ENCODE results near the gene RHOT1.
"Not testable (repeated sequence)": the region's sequence is repeated elsewhere in the genome, so short reads cannot be mapped to it uniquely, and the experiment has no call there.

RHOT1 gene

DNA sequence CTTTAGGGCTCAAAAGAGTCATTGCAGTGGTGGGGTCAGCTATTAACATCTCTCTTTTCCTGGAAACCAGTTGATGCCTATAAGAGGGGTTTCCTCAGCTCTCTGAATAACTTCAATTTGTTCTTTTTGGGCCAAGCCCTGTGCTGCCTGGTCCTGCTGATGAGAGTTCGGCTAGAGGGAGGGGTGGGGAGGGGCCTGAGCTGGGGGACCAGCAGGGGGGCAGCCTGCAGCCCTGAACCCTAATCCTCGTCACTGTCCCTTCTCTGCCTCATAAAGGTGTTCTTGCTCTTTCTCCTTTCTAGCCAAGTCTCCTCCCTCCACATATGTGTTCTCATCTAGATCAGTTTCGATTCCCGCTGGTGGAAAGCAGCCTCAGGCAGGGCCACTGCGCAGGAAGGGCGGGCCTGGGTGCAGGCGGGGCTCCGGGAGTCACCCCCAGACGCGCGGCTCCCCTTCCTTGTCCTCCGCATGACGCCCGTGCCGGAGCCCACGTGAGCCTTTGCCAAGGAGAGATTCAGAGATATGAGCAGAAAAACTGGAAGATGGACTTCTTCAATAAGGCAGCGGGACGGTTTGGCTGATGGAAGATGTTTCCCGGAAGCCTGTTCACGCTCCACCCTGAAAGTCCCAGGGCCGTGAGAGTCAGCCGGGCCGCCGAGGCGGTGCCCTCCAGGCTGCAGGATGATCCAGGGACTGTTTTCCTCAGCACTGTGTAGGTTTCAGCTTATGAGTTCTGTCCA, 15.0 kb upstream of the RHOT1 start:
- H3K36me3 Mint-ChIP-seq (ENCODE audit: low read depth): peaks cover 4% of the 10 kb centered on the region
- peak overlapping the region; percentile 77 to 90 (median 85) for H3K27ac Mint-ChIP-seq
- H3K4me3 Mint-ChIP-seq: peak overlapping the region; percentile 88 to 90 (median 89)
- no peaks in the 10 kb centered on the region for H3K9me3 Mint-ChIP-seq
- no peaks in the 10 kb centered on the region for H3K27me3 Mint-ChIP-seq (ENCODE audit: low read depth)
- TF ChIP-seq, protein P1, sequence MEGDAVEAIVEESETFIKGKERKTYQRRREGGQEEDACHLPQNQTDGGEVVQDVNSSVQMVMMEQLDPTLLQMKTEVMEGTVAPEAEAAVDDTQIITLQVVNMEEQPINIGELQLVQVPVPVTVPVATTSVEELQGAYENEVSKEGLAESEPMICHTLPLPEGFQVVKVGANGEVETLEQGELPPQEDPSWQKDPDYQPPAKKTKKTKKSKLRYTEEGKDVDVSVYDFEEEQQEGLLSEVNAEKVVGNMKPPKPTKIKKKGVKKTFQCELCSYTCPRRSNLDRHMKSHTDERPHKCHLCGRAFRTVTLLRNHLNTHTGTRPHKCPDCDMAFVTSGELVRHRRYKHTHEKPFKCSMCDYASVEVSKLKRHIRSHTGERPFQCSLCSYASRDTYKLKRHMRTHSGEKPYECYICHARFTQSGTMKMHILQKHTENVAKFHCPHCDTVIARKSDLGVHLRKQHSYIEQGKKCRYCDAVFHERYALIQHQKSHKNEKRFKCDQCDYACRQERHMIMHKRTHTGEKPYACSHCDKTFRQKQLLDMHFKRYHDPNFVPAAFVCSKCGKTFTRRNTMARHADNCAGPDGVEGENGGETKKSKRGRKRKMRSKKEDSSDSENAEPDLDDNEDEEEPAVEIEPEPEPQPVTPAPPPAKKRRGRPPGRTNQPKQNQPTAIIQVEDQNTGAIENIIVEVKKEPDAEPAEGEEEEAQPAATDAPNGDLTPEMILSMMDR (IDR thresholded peaks at IDR 0.05; ENCODE audit: unreplicated experiment in 3 of 3): no peak
- H3K4me1 Mint-ChIP-seq: peaks cover 19% of the 10 kb centered on the region

DNA sequence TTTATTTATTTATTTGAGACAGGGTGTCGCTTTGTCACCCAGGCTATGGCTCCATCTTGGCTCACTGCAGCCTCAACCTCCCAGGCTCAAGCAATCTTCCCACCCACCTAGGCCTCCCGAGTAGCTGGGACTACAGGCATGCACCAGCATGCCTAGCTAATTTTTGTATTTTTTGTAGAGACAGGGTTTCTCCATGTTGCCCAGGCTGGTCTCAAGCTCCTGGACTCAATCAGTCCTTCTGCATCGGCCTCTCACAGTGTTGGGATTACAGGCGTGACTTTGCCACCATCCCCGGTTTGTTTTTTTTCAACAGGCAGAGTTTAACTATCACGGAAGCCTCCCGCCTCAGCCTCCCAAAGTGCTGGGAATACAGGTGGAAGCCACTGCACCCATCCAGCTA, 13.8 kb upstream of the RHOT1 start:
- H3K9me3 Mint-ChIP-seq: not testable (repeated sequence)
- peak overlapping the region; percentile 25 to 79 (median 45) for H3K27ac Mint-ChIP-seq

DNA sequence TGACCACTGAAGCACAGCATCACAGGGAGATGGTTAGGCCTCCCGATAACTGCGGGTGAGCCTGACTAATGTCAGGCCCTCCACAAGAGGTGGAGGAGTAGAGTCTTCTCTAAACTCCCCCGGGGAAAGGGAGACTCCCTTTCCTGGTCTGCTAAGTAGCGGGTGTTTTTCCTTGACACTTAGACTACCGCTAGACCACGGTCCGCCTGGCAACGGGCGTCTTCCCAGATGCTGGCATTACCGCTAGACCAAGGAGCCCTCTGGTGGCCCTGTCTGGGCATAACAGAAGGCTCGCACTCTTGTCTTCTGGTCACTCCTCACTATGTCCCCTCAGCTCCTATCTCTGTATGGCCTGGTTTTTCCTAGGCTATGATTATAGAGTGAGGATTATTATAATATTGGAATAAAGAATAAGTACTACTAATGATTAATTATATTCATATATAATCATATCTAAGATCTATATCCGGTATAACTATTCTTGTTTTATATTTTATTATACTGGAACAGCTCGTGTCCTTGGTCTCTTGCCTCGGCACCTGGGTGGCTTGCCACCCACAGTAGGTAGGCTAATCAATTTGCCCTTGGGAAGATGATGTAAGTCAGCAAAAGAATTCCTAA, 6.7 kb upstream of the RHOT1 start:
- H3K27ac Mint-ChIP-seq; H3K4me3 Mint-ChIP-seq; H3K4me1 Mint-ChIP-seq; H3K27me3 Mint-ChIP-seq (ENCODE audit: low read depth); H3K36me3 Mint-ChIP-seq (ENCODE audit: low read depth); H3K9me3 Mint-ChIP-seq: not testable (repeated sequence)
- TF ChIP-seq, protein P1 (IDR thresholded peaks at IDR 0.05; ENCODE audit: unreplicated experiment in 3 of 3): peak; percentile 7 to 29 (median 28)

More for the DNA sequence above, 13.8 kb upstream of the RHOT1 start:
- not testable (repeated sequence) for H3K36me3 Mint-ChIP-seq (ENCODE audit: low read depth); H3K27me3 Mint-ChIP-seq (ENCODE audit: low read depth)
- Mint-ChIP-seq H3K4me1 (peaks cover 18% of the 10 kb centered on the region), H3K4me3 (peak overlapping the region; percentile 68 to 82 (median 73))

DNA sequence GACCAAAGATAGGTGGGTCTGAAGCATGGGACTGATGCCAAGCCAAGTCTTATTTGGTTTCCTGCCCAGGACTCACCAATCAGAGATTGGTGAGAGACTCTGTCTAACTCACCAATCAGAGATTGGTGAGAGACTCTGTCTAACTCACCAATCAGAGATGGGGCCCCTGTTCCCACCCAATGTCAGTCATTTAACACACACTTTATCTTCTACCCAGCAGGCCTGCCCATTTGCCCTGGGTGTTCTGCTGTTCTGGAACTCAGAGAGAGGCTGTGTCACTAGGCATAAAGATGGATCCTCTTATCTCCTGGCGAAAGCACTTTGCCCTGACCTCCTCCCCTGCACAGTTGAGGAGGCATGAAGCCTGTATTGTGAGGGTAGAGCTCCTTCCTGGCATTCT, 5.4 kb upstream of the RHOT1 start:
- TF ChIP-seq, protein P1 (IDR thresholded peaks at IDR 0.05; ENCODE audit: unreplicated experiment in 3 of 3): no peak
- Mint-ChIP-seq H3K9me3 (peaks cover 6% of the 10 kb centered on the region), H3K27ac (no peak overlapping the region), H3K27me3 (ENCODE audit: low read depth) (no peaks in the 10 kb centered on the region), H3K4me3 (no peak overlapping the region), H3K4me1 (peaks cover 9% of the 10 kb centered on the region), H3K36me3 (ENCODE audit: low read depth) (no peaks in the 10 kb centered on the region)

DNA sequence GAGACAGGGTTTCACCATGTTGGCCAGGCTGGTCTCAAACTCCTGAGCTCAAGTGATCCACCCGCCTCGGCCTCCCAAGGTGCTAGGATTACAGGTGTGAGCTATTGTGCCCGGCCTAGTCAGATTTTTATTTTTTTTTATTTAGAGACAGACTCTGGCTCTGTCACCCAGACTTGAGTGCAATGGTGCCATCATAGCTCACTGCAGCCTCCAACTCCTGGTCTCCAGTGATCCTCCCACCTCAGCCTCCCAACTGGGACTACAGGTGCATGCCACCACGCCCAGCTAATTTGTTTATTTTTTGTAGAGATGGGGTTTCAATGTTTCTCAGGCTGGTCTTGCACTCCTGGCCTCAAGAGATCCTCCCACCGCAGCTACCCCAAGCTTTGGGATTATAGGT, 2.8 kb upstream of the RHOT1 start:
- not testable (repeated sequence) for H3K4me3 Mint-ChIP-seq; H3K27ac Mint-ChIP-seq; H3K36me3 Mint-ChIP-seq (ENCODE audit: low read depth); H3K9me3 Mint-ChIP-seq; H3K27me3 Mint-ChIP-seq (ENCODE audit: low read depth)
- H3K4me1 Mint-ChIP-seq: peaks cover 22% of the 10 kb centered on the region

DNA sequence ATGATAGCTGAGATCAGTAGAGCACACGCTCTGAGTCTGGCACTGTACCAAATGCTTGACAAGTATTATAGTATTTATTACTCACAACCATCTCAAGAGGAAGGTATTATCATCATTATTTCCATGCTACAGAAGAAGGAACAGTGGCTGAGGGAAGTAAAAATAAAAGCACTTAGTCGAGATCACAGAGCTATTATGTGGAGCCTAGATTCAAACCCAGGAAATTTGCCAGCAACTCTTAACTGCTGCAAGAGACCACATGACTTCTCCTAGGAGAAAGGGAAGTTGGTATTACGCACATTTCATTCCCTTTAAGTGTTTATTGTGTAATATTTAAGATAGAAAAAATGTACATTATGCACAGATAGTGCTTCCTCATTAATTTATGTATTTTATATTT, 1.0 kb upstream of the RHOT1 start:
- H3K4me1 Mint-ChIP-seq: peaks cover 22% of the 10 kb centered on the region
- H3K9me3 Mint-ChIP-seq: no peaks in the 10 kb centered on the region
- peak overlapping the region; percentile 84 to 97 (median 95) for H3K27ac Mint-ChIP-seq
- H3K36me3 Mint-ChIP-seq (ENCODE audit: low read depth): no peaks in the 10 kb centered on the region
- H3K4me3 Mint-ChIP-seq: peak overlapping the region; percentile 78 to 86 (median 84)
- H3K27me3 Mint-ChIP-seq (ENCODE audit: low read depth): no peaks in the 10 kb centered on the region
- TF ChIP-seq, protein P1 (IDR thresholded peaks at IDR 0.05; ENCODE audit: unreplicated experiment in 3 of 3): no peak

DNA sequence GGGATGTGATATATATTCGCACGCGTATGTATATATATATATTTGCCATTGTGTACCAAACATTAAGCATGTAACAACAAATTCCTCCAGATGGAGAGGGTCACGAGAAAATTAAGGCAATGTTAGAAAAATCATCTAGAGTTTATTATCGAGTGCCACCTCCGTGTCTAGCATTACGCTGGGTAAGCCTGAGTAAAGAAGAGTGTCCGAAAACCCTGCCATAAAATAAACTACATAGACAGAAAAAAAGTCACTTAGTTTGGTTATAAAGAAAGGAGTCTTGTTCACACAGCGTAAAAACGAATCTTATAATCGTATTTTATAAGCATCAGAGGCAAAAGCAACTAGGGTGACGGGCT, 644 bp upstream of the RHOT1 start:
- H3K27ac Mint-ChIP-seq: peak overlapping the region; percentile 84 to 97 (median 95)
- TF ChIP-seq, protein P1 (IDR thresholded peaks at IDR 0.05; ENCODE audit: unreplicated experiment in 3 of 3): no peak
- peaks cover 22% of the 10 kb centered on the region for H3K4me1 Mint-ChIP-seq
- peak overlapping the region; percentile 78 to 86 (median 84) for H3K4me3 Mint-ChIP-seq
- H3K27me3 Mint-ChIP-seq (ENCODE audit: low read depth): no peaks in the 10 kb centered on the region
- H3K9me3 Mint-ChIP-seq: no peaks in the 10 kb centered on the region
- no peaks in the 10 kb centered on the region for H3K36me3 Mint-ChIP-seq (ENCODE audit: low read depth)

All from nephron (organoid).